GM18499 (cell line): ENCODE results near the gene ACAD8.
"Not testable (repeated sequence)": the region's sequence is repeated elsewhere in the genome, so short reads cannot be mapped to it uniquely, and the experiment has no call there.

ENCODE experiments used
- ATAC-seq: cut with Tn5 transposase; IDR thresholded peaks from one replicate; pipeline ENCODE4 v1.9.1; 2021; ENCODE audit warnings: moderate number of reproducible peaks; ENCODE audit not compliant: insufficient read depth, unreplicated experiment

The ACAD8 gene

DNA sequence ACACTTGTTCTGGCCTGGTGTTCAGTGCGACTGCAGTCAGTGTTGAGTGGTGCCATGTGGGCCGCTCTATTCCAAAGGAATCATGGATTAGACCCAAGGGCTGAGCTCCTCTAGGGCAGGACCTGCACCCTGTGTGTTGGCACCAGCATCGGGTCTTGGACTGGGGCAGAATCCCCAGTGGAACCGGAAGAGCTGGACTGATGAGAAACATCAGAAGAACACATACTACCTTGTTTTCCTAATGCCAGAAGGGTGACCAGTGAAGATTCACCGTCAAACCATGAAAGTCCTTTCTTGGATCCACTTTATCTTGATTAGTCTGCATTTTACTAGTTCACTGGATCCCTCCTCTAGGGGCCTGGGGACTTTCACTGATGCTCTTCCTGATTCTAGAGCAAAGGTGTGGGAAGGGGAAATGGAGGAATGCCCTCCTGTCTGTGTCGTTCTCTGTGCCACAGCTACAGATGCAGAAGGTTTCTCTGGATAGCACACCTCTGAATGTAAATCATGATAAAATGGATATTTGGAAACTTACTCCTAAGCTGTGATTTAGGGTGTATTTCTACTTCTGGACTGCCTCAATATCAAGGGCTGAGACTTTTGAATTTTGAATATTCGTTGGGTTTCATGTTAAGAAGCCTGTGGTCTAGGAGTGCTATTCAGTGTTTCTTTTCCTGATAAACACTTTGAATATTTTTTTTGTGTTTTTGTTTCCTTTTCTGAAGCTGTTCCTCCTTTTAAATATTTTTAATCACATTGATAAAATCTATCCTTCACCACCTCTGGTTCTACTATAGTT is 11.8 kb downstream of the ACAD8 start:
- ATAC-seq = no peak

DNA sequence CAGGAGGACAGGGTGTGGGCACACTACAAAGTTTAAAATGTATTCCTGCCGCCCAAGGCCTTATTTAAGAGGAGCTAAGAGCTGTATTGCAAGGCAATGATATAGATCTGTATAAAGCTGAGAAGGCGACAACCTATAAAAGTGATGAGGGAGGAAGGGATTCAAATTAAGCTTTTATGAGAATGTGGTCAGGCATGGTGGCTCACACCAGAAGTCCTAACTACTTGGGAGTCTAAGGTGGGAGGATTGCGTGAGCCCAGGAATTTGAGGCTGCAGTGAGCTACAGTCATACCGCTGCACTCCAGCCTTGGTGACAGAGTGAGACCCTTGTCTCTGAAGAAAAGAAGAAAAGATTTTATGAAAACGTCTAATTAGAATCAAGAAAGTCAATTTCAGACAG is 13.1 kb downstream of the ACAD8 start:
- ATAC-seq = no peak

DNA sequence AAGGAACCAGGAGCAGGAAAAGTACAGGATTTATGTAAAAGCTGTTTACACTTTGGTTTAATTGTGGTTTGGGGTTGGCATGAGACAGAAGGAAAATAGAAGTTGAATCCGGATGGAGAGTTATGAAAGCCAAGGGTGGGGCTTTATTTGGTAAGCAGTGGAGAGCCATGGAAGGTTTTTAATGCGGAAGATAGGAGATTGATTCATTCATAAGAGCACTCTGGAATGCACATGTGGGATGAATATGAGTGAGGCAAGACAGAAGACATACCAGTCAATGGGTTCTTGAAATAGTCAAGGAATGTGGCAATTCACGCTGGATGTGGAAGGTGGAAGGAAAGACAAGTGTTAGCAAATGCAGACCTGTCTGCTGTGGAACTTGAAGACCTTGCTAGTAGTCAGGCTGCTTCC is 13.5 kb downstream of the ACAD8 start:
- ATAC-seq = no peak

DNA sequence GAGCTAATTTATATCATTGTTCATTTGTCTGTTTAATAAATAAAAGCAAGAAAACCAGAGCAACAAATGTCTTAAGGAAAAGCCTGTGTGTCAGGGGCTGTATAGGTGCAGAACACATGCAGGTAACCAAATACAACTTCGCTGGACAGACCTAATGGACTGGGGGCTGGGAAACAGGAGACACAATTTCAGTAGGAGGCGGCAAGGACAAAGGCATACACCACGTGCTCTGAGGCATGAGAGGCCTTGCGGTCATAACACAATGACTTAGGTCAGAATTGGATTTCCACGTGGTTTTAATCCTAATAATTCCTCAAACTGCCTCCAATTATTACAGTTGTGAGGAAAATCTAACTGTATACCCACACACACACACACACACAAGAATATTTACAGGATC is 14.1 kb downstream of the ACAD8 start:
- ATAC-seq = no peak

DNA sequence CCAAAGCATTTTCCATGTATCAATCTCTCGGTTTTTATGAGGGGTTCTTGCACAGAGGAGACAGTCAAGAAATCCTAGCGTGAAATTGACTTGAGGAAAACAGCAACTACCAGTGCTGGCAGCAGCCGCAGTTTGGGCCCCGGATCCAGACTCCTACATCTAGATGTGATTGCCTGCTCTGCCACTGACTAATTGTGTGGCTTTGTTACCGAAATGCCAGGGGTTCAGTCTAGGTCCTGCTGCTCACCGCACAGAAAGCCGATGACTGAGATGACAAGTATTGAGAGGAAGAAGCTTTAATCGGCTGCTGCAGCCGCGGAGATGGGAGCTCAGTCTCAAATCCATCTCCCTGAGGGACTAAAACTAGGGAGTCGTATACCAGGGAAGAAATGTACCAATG is 14.6 kb downstream of the ACAD8 start:
- ATAC-seq = no peak

DNA sequence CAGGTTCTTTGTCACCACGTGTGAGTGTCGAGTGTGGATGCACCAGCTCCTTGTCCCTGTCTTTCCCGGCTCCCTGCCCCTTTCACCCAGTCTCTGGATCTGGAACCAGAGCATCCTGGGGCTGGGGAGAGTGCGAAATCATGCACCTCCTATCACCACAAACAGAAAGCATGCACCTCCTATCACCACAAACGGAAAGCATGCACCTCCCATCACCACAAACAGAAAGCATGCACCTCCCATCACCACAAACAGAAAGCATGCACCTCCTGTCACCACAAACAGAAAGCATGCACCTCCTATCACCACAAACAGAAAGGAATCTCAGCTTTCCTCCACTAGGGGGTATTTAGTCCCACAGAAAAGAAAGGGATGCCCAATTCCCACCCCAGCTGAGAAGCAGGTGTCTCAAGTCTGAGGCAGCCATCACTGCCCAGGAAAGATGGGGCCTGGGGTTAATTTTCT is 16.9 kb downstream of the ACAD8 start:
- no peak for ATAC-seq

DNA sequence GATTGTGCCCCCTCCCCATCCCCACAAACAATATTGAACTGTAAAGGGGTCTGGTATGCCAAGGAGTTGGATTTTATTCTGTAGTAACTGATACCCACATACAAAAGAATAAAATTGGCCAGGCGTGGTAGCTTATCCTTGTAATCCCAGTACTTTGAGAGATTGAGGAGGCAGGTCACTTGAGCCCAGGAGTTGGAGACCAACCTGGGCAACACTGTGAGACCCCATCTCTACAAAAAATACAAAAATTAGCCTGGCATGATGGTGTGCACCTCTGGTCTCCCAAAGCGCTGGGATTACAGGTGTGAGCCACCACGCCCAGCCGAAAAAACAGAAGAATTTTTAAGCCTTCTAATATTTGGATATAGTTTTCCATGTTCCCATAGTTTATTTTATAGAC is 18.6 kb downstream of the ACAD8 start:
- no peak for ATAC-seq

DNA sequence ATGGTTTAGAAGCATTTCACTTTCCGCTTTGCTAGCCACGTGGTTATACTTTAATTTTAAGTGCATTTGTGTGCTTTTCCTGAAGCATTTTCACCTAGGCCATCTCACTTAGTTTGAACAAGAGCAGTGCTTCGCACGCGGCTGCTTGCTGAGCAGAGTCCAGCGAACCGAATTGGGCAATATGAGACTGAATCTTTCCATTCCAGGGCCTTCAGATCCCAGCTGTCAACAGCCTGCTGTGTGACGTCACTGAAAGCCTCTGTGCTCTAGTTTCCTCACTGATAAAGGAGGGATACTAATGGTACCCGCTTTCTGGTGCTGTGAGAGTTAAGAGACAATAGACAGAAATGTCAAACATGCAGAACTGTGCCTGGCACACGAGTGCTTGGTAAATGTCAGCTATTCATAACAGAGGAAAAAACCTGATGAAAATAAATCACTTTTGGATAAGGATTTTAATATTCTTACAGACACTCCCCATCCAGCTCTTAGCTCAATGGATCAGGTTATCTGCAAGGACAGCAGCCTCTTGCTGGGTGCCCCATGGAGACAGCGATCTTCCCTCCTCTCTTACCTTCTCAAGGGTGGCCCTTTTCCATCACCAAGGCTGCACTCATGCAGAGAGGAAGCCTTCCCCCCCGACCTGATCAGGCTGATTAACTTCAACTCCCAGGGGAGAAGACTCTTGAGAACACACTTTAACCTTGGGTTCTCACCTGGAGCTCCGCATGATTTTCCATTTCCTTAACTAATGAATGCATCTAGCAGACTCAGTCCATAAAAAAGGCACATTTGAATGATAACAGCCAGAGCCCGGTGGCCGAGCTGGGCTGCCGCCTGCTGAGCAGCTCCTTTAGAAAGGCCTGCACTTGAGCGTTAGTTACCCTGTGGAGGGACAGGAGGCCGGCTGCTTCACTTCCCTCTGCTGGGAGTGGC is 19.3 kb downstream of the ACAD8 start:
- ATAC-seq = no peak

DNA sequence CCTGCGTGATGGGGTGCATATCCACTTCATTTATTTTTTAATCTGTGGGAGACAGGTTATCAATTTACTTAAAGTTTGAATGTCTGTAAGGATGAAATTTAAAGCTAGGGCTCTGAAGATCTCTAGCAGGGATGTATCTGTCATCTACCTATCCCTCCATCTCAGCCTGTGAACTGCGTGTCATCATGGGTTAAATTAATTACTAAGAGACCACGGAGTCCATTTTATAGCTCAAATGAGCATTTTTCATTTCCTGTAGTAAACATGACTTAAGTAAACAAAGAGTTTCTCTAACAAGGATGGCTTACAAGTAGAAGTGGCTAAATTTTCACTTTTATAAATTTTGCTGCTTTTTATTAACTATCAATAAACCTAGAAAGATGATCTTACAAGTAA is 19.9 kb downstream of the ACAD8 start:
- no peak for ATAC-seq

DNA sequence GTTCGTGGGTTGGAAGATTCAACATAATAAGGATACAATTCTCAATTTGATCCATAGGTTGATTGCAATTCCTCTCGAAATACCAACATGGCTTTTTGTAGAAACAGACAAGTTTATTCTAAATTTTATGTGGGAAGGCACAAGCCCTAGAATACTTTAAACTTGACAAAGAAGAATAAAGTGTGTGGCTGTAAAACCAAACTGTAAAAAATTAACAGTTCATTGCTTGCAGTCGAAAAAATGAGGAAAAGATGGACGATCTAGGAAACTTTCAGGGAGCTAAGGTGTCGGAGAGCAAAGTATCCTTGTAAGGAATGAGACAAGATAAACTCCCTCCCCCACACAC is 21.8 kb downstream of the ACAD8 start:
- ATAC-seq = no peak

DNA sequence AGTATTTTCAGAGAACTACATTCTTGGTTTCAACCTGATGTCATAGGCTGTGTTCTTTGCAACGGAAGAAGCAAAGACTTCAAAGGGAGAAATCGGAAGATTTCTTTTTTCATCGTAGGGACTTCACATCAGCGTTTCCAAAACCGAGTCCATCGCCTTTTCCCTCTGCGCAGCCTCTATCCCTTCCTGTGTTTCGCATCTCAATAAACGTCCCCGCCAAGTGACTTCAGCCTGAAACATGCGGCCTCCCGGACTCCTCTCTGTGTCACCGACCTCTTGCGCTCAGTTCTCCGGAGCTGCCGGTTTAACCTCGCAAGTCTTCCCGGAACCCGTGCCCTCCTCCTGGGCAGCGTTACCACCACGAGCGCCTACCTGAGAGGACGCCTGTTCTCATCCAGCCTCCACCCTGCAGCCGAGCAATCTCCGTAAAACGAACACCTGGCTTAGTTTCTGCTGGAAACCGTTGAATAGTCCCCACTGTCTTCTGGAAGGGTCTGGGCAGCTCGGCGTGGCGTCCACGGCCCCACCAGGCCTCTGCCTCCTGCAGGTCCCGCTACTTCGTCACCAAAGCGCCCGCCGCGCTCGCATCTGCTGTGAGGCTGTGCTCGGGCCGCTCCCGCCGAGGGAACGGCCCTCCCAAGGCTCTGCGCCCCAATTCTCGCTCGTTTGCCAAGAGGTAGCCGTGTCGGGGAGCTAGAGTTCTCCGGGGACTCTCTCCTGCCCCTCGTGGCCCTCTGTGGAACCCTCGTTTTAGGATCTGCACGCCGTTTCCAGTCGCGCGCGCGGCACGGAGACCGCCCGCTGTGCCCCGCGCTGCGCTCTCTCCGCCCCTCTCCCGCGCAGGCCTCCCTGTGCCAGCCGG is 22.4 kb downstream of the ACAD8 start, which contains the start of gene GLB1L3:
TSS of gene GLB1L3 (plus strand) at position 846 of the 862 bp plus-strand sequence. CDS start 362 bp downstream, outside the sequence.
- ATAC-seq = no peak

DNA sequence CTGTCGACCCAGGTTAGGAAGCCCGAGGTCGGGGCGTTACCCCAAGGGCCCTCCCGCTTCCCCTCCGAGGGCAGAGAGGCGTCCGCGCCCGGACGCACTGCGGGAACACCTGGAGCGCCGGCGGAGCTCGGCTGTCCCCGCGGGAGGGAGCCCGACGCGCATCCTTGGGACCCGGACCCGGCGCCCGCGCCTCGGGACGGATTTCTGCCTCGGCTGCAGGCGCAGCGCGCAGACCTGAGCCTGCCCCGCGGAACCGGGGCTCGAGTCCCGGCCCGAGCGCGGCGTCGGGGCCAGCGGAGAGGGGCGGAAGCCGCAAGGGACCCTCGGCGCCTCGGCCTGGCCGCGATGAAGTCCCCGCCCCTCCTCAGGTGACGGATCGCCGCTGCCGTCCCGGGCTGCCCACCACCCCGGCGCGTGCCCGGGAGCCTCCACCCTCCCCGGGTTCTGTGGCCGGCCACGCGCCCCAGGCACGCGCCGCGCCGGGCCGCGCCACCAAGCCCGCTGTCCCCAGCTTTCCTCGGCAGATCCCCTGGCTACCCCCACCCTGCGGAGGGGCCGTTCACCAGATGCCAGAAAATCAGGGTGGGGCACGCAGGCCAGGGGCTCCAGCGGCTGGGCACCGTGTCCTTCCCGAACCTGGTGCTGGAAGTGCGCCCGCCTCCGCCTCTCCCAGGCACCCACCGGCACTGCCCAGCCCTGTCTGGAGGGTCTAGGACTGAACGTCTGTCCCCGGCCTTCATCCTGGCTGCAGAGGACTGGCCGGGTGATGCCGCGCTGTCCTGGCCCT is 23.2 kb downstream of the ACAD8 start:
- no peak for ATAC-seq

DNA sequence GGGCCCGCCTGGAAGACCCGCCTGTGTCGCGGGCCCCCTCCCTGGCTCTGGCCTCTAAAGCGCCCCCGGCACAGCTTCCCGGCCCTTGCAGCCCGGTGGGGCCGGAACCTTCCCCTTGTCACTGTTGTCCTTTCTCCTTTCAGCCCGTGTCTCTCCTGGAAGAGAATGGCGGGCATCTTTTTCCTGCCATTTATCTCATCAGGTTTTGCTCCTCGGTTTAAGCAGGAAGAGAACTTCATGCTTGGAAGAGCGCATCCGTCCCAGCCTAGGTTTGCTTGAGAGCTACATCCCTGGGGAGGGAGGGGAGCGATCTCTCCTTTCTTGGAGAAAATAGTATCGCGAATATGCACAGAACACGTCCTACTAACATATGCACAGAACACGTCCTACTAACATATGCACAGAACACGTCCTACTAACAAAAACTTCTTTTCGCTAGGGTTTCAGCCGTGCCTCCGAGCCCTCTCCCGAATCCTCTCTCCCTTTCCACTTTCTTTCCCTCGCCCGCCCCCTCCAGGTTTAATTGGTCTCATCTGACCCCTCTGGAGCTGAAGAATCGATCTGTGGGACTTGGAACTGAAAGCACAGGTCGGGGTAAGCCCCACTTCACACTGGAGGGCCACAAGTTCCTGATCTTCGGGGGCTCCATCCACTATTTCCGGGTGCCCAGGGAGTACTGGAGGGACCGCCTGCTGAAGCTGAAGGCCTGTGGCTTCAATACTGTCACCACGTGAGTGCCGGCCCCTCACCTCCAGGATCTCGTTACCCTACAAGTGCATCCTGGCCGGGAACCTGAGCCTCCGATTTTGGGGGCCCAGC is 24.0 kb downstream of the ACAD8 start:
- no peak for ATAC-seq

DNA sequence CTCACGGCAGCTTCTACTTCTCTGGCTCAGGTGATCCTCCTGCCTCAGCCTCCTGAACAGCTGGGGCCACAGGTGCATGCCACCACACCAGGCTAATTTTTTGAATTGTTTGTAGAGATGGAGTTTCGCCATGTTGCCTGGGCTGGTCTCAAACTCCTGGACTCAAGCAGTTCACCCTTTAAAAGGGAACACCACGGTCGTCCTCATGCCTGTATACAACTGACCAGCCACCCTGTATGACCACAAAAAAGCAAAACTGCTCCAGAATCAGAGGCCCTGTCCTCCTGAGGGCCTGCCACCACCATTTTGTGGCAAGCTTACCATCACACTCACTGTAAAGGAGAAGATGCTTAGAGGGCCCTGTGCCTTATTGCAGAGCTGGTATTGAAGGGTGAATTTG is 25.0 kb downstream of the ACAD8 start:
- ATAC-seq = no peak

DNA sequence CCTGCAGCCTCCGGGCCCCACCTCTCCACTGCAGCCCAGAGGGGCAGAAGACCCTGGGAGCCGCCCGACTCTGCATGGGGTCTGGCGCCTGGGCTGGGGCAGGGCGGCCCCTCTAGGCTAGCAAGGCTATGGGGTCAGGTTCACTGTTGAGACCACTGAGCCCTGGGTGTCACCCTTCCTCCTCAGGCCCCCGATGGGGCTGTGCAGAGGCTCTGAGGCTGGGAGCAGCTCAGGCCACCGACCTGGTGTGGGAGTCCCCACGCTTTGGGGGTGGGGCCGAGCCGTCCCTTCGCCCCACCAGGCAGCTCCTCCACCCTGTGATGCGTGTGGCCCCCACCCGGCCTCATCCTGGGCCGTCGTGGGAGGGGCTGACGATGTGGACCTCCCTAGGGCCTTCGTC is 28.3 kb downstream of the ACAD8 start:
- not testable (repeated sequence) for ATAC-seq

DNA sequence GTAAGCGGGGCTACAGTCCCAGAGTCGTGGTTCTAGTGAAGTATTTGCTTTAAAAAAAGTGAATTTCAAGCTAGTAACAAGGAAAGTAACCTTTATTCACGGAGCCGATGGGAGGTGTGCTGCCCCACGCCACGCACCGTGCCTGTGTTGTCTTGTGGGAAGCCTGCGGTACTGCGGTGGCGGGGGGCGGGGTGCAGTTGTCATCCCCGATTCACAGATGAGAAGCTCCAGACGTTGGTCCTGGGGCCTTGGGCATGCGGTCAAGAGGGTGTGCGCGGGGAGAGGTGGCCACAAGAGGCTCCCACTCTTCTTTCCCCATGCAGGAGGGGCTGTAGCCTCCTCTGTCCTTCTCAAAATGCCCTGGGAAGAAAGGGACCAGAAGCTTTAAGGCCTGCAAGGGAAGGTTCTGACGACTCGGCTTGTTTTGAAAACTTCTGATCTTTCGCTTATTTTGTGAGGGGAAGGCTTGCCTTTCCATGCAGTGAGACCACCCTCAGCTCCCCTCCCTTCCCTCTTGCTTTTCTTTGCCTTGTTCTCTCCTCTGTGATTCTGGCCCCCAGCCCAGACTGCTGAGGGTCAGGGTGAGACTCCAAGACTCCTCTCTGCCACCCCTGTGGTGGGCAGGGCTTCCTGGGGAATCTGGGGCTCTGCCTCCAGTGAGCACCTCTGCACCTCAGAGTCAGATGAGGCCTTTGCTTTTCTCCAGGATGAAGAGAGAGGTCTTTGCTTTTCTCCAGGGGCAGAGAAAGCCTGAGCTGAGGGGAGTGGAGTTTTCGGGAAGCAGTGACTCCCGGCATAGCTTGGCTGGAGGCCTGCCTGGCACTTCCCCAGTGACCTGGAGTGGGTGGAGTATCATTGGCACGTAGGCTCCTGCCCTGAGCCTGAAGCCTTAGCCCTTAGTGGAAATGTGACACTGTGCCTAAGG is 29.0 kb downstream of the ACAD8 start:
- ATAC-seq = no peak

DNA sequence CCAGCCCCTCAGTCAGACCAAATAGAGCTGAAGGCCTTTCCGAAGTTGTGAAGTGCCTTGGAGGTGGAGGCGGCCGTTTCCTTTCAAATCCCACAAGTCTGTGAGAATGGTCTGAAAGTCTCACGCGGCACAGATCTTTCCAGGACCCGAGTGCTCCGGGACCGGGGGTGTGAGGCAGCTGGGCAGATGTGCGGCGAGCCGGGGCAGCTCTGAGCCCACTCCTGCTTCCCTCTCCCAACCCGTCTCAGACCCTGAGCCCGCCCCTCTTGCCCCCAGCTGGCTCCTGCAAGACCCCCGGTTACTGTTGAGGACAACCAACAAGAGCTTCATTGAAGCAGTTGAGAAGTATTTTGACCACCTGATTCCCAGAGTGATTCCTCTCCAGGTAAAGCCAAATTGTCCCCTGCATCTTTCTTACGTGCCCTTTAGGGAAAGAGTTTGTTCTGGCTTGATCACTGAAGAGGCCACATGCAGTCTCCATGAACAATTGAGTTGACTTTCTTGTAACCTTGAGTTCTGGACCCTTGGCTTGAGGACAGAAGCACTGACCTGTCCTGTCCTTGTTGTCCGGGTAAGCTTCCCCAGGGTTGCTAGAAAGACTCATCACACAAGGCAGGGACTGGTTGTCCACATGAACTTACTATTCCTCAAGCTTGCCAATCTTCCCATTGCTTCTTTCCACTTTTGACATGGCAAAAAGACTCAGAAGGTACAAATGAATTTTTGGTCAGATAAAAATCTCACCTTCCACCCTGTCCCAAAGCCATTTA is 30.3 kb downstream of the ACAD8 start:
- ATAC-seq = no peak
